HG03139 (cell line): Measurements from ENCODE around the gene EVI2A.

ENCODE experiments used
- ATAC-seq: cut with Tn5 transposase; IDR thresholded peaks from one replicate; pipeline ENCODE4 v1.9.1; 2021; ENCODE audit not compliant: unreplicated experiment

Gene EVI2A

DNA sequence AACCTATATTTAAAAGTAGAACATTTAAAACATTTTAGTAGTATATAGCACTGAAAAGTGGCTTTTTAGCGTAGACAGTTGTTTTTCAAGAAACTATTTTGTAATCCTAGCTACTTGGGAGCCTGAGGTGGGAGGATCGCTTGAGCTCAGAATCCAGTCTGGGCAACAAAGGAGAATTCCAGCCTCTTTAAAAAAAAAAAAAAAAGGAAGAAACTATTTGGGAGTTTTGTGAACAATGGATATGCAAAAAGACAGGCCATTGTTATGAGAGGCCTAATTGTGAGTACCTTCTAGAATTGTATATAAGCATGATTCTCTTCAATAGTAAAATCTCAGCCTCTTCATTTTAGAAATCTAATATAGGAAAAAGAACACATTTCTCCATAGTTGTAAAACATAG is 42.0 kb downstream of the EVI2A start:
- no peak for ATAC-seq

DNA sequence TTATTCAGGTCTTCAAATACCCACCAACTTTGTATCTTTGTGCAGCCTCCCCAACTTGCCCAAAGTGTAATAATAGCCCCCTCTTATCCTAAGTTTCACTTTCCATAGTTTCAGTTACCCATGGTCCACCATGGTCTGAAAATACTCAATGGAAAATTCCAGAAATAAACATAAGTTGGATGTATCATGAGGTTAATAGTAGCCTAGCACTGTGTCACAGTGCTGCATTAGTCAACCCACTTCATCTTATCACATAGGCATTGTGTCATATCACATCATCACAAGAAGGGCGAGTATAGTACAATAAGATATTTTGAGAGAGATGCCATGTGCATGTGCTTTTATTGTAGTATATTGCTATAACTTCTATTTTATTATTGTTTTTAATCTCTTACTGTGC is 46.3 kb downstream of the EVI2A start:
- ATAC-seq, result no peak

GRCh38 chr17:31274252-31274651 is 47.2 kb downstream of the EVI2A start:
- no peak for ATAC-seq

DNA sequence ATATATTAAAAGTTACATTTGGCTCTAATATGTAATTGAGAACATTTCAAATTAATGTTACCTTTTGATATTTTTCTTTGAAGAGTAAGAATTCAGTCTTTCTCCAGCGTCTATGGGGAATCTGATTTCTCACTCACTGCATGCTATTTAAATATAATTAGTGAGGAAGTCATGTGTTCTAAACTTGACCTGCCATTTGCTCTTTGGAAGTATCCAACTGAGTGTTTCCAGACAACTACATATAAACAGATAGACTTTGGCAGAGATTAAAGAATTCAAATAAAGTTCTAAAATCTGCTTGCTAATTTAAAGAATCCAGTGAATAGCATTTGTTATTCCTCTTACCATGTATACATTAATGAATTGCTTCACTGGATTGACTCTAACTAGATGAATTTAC is 47.9 kb downstream of the EVI2A start:
- ATAC-seq, result no peak

DNA sequence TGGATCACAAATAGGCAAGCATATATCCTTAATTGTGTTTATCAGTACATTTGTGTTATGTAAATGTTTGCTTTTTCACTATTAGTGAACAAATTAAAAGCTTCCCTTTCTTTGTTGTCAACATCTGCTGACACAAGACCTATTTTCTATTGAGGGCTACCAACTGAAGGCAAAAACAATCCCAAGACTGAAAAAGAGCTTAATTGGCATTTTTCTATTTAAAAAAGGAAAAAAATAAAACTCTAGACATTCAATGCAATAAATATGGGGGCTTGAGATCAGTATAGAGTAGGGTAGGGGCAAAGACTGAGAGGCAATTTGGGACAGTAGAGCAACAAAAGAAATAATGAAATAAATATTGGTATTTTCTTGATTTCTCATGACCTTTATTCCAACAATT is 48.6 kb downstream of the EVI2A start:
- ATAC-seq, result no peak

GRCh38 chr17:31272236-31272635 is 49.2 kb downstream of the EVI2A start:
- no peak for ATAC-seq

- ATAC-seq, result no peak
These were observed 51.8 kb downstream of the EVI2A start for GRCh38 chr17:31269578-31269983.

DNA sequence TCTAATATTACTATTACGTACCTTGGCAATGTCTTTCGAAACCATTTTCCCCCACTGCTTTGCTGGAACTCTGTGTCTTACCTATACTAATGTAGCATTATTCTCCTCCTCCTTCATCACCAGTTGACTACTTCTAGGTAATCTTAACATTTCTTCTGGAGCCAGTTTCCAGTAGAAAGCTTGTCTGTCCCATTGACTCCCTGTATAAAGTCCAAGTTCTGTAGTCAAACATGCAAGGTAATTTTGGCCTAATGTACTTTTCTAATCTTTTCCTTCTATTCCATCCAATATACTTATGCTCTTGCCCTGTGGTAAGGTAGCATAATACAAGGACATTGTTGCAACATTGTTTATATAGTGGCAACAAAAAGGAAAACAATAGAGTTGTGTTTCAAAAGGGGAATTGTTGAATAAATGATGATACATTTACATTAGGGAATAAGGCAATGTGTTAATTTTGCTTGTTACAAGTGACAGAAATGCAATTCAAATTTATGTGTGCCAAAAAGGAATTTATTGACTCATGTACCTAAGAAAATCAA is 52.3 kb downstream of the EVI2A start:
- no peak for ATAC-seq
